SU-DHL-6 (cell line): Measurements from ENCODE around the gene METTL6.

Experiments used
- H2AFZ ChIP-seq: fragments of 200-600 bp; sonication (generic); 2 replicates; pipeline ENCODE4 v1.6.1; 2014; ENCODE audit warnings: low read depth, mild to moderate bottlenecking, moderate library complexity, mixed read lengths, antibody characterized with exemption, low read length; ENCODE audit not compliant: severe bottlenecking
- H3F3A ChIP-seq: fragments of 200-600 bp; shearing (Covaris generic); 2 replicates; pipeline ENCODE4 v1.6.0; 2016; ENCODE audit warnings: antibody characterized with exemption, mild to moderate bottlenecking; ENCODE audit not compliant: insufficient read depth
- H3K27ac ChIP-seq: fragments of 200-600 bp; sonication (generic); 2 replicates; pipeline ENCODE4 v1.5.1; 2016; ENCODE audit warnings: low read depth, mild to moderate bottlenecking, low read length, moderate library complexity, mixed read lengths
- H3K27me3 ChIP-seq: fragments of 200-600 bp; sonication (generic), shearing (Covaris generic); 2 replicates; pipeline ENCODE4 v1.6.0; 2014; ENCODE audit warnings: mild to moderate bottlenecking, low read length
- H3K36me3 ChIP-seq: fragments of 200-600 bp; sonication (generic); 2 replicates; pipeline ENCODE4 v1.6.1; 2014; ENCODE audit warnings: mild to moderate bottlenecking, low read length, mixed read lengths
- H3K4me2 ChIP-seq: fragments of 300-600, 200-600 bp; shearing (Covaris generic), sonication (generic); 2 replicates; pipeline ENCODE4 v1.6.0; 2014; ENCODE audit warnings: low read length, low read depth, mild to moderate bottlenecking; ENCODE audit not compliant: poor library complexity, severe bottlenecking
- H3K4me3 ChIP-seq: fragments of 200-600 bp; sonication (generic); 2 replicates; pipeline ENCODE4 v1.5.1; 2014; ENCODE audit warnings: antibody characterized with exemption, low read length, mild to moderate bottlenecking, mixed read lengths; ENCODE audit not compliant: insufficient read depth, poor library complexity, severe bottlenecking
- H3K79me2 ChIP-seq: fragments of 200-600 bp; sonication (generic); 2 replicates; pipeline ENCODE4 v1.6.1; 2014; ENCODE audit warnings: mild to moderate bottlenecking, low read length, moderate library complexity; ENCODE audit not compliant: insufficient read depth
- H3K9ac ChIP-seq: fragments of 200-600 bp; sonication (generic); 2 replicates; pipeline ENCODE4 v1.7.0; 2014; ENCODE audit warnings: mild to moderate bottlenecking, low read length
- H3K9me2 ChIP-seq: fragments of 200-600 bp; sonication (generic); replicated peaks from 2 replicates; pipeline ENCODE4 v1.6.1; 2014; ENCODE audit warnings: low read length; ENCODE audit not compliant: insufficient read depth
- H3K9me3 ChIP-seq: fragments of 200-600 bp; sonication (generic); 2 replicates; pipeline ENCODE4 v1.6.1; 2014; ENCODE audit warnings: low read length, mixed read lengths; ENCODE audit not compliant: insufficient read depth
- H4K20me1 ChIP-seq: fragments of 200-600 bp; sonication (generic); 2 replicates; pipeline ENCODE4 v1.6.1; 2014; ENCODE audit warnings: low read depth, mild to moderate bottlenecking, antibody characterized with exemption, low read length, moderate library complexity, mixed read lengths
- CTCF ChIP-seq: fragments of 200-600 bp; sonication (generic); IDR thresholded peaks from one replicate; pipeline ENCODE4 v1.5.1; 2017; ENCODE audit warnings: antibody characterized with exemption, mild to moderate bottlenecking, low read length, moderate library complexity; ENCODE audit not compliant: insufficient read depth, poor library complexity, severe bottlenecking
- EZH2phosphoT487 ChIP-seq: fragments of 200-600 bp; sonication (generic), shearing (Covaris generic); conservative IDR thresholded peaks from 2 replicates; pipeline ENCODE4 v1.6.1; 2018; ENCODE audit warnings: mild to moderate bottlenecking, antibody characterized with exemption, low read length, moderate library complexity, mixed read lengths

The METTL6 gene

DNA sequence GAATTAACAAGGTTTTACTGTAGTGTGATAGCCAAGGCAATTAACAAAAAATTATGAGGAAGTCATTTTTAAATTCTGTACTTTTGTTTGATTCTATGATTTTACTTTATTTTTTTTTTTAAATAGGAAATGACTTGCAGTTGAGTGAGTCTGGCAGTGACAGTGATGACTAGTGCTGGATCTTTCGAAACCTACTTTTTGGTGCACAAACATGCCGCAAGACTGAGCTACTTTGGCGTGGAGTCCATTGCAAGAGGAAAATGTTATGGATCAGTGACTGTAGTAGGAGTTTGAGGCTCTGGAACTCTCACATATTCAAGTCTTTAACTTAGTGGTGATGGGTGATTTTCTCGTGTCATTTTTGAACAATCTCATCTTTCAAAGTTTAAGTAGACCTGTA lies 11.6 kb upstream of the METTL6 start:
- no peaks in the 10 kb centered on the region for H3K9me3 ChIP-seq
- peaks cover 54% of the 10 kb centered on the region; the same call in 1 of the 2 replicates for H3K36me3 ChIP-seq
- no peaks in the 10 kb centered on the region for H3K9me2 ChIP-seq
- no peak overlapping the region for H2AFZ ChIP-seq
- H3K4me3 ChIP-seq = no peak overlapping the region
- H3K27ac ChIP-seq = no peak overlapping the region
- H3K79me2 ChIP-seq = no peaks in the 10 kb centered on the region
- no peak overlapping the region for H3K4me2 ChIP-seq
- H3F3A ChIP-seq = no peaks in the 10 kb centered on the region
- no peaks in the 10 kb centered on the region for H3K27me3 ChIP-seq
- H3K9ac ChIP-seq = no peak overlapping the region
- TF ChIP-seq EZH2phosphoT487 (no peak), CTCF (no peak)
- H4K20me1 ChIP-seq = no peaks in the 10 kb centered on the region

DNA sequence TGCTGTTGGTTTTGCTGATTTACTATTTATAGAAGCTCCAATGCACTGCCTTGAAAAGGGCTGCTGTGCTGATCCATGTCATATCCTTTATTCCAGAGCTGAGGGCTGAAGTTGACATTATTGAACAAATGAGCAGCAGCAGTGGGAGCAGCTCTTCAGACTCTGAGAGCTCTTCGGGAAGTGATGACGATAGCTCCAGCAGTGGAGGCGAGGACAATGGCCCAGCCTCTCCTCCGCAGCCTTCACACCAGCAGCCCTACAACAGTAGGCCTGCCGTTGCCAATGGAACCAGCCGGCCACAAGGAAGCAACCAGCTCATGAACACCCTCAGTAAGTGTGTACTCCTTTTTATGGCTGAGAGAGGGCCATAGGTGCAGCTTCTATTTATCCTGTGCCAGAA lies 8.9 kb upstream of the METTL6 start:
- TF ChIP-seq EZH2phosphoT487 (no peak), CTCF (no peak)
- no peaks in the 10 kb centered on the region for H3K27me3 ChIP-seq
- no peak overlapping the region for H3K4me2 ChIP-seq
- H3K79me2 ChIP-seq = peaks cover 4% of the 10 kb centered on the region; the same call in 1 of the 2 replicates
- H3K9ac ChIP-seq = no peak overlapping the region
- H4K20me1 ChIP-seq = no peaks in the 10 kb centered on the region
- H3F3A ChIP-seq = no peaks in the 10 kb centered on the region
- H3K9me3 ChIP-seq = no peaks in the 10 kb centered on the region
- H3K36me3 ChIP-seq = peaks cover 57% of the 10 kb centered on the region
- H3K27ac ChIP-seq = no peak overlapping the region
- H3K9me2 ChIP-seq = no peaks in the 10 kb centered on the region
- H2AFZ ChIP-seq = no peak overlapping the region
- H3K4me3 ChIP-seq = no peak overlapping the region

GRCh38 chr3:15434756-15435155 lies 7.4 kb upstream of the METTL6 start:
- TF ChIP-seq CTCF = no peak
- no peak for TF ChIP-seq EZH2phosphoT487
- peaks cover 52% of the 10 kb centered on the region for H3K36me3 ChIP-seq

More at GRCh38 chr3:15434756-15435155, 7.4 kb upstream of the METTL6 start:
- Histone ChIP-seq H3K9me2 (no peaks in the 10 kb centered on the region), H2AFZ (no peak overlapping the region), H3K4me3 (no peak overlapping the region), H3K27me3 (no peaks in the 10 kb centered on the region), H3K9ac (no peak overlapping the region), H4K20me1 (no peaks in the 10 kb centered on the region), H3K4me2 (no peak overlapping the region), H3K9me3 (no peaks in the 10 kb centered on the region), H3F3A (no peaks in the 10 kb centered on the region), H3K79me2 (peaks cover 18% of the 10 kb centered on the region; the same call in 1 of the 2 replicates), H3K27ac (no peak overlapping the region)
